ENCODE results near the gene NOD1.
A peak's percentile ranks its signal among the peaks of the same experiment; 100 is the strongest.
"Not testable (repeated sequence)": the region's sequence is repeated elsewhere in the genome, so short reads cannot be mapped to it uniquely, and the experiment has no call there.

The NOD1 gene

DNA sequence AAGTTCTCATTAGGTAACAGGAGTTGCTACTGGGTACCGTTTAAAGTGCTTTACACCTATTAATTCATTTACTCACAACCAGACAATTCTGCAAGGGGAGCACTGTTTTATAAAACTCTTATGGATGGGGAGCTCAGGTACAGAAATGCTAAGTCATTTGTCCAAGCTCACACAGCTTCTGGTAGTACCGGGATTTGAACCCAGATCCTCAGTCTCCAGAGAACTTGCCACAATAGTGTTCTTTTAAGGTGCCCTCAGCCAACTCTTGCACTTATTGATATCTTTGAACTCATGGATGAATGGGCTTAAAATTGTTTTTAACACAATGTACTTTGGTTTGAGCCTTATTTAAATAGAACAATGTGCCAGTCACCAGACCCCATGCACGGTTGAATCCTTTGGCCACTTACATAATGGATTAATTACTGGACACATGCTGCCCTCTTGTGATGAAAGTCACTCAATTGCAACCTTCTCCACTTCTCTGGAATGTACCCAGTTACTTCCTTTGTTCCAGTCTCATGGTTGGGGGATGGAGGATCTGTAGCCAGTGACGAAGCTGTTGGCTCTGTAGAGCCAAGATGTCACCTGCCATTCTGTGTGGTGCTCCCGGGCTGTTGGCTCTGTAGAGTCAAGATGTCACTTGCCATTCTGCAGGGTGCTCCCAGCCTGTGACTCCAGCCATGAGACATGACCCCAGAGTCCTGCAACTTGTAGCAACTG, 65.6 kb downstream of the NOD1 start:
- no peak for DNase-seq

DNA sequence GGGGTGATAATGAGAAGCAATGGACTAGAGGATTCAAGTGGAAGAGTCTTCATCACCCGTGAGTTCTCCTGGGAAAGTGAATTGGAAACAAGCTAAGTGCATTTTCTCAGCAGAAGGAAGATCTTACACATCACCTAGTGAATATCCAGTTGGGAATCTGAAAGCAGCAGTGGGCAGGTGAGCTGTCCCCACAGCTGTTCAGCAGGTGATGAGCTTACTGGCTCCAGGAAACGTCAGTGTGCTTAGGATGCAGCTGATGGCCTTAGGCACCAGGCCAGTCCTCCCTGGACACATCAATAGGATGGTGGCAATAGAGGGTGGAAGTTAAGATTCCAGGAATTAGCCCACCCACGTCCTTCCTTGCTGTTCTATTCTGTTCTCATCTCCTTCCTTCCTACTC, 66.7 kb downstream of the NOD1 start:
- no peak for DNase-seq

DNA sequence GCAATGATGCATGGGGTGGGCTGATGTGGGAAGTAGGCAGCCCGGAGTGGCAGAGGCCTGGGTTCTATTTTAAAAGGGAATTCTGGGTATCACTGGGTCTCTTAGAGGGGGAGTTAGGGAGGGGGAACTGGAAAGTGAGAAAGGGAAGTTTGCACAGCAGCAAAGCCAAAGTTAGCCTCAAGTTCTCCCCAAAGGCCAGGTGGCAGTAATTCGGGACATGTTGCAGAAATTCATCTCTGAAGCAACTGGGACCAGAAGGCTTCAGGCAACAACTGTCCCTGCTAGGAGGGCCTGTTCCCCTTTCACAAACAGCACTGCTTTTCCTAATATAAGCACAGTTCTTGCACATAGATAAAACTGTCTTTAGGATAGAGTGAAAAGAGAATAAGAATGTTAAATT, 67.4 kb downstream of the NOD1 start:
- DNase-seq = no peak

DNA sequence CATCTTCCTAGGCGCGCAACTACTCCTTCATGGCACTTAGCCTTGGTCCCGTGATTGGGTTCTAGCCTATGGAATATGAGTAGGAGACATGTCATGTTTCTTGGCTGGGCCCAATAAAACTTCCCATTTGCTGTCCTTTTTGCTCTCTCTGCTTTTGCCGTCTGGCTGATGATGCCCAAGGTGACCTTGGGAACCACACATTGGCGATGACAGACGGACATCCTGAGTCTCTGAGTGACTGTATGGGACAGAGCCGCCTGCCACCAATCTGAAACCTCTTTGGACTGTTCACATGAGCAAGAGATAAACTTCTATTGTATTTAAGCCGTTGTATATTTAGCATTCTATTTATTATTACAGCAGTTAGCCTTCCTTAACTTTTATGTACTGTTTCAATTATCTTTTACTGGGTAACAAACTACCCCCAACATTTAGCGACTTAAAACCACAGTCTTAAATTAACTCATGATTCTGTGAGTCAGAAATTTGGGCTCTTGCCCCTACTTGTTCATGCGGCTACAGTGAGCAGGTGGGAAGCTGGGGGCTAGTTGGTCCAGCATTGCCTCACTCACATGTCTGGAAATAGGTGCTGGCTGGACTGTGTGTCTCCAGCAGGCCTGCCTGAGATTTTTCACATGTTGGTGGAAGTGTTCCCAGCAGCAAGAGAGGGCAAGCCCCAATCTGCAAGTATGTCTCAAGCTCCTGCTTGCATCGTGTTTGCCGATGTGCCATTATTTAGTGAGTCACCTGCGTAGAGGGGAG, 71.7 kb downstream of the NOD1 start:
- DNase-seq = no peak

DNA sequence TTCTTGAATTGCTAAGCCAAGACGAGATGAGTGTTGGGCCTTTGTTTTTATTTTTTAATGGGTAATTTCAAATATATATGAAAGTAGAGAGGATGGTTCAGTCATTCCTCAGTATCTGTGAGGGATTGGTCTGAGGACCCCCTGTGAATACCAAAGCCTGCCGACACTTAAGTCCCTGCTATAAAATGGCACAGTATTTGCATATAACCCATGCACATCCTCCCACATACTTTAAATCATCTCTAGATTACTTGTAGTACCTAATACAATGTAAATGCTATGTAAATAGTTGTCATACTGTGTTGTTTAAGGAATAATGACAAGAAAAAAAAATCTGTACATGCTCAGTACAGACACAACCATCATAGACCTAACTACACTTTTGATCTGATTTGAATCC, 73.4 kb downstream of the NOD1 start:
- no peak for DNase-seq

DNA sequence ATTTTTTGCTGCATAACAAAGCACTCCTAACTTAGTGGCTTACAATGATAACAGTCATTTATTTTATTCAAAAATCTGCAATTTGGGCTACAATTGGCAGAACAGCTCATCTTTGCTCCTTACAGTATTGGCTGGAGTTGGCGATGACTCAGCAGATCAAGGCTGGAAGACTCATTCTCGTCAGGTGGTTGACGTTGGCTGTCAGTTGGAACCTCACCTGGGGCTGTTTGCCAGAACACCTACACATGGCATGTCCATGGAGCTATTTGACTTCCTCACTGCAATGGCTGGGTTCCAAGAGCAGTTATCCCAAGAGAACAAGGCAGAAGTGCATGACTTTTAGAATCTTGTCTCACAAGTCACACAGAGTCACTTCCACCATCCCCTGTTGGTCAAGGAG, 75.1 kb downstream of the NOD1 start:
- no peak for DNase-seq

DNA sequence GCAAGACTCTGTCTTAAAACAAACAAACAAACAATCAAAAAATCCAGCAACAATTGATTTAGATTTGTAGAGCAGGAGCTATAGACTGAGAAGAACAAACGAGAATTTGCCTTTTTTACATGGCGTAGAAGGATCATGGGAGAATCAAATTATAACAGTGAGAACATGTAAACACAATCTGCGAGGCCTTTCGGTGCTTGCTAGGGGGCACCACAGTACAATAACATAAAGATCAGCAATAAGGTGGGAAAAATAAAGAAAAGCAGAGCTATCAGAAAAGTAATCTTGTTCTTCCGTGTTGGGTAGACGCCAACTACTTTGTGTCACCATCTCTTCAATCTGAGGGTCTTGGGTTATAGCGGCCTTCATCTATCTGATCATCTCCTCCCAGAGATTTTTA, 82.2 kb downstream of the NOD1 start:
- DNase-seq = peak; percentile 10

DNA sequence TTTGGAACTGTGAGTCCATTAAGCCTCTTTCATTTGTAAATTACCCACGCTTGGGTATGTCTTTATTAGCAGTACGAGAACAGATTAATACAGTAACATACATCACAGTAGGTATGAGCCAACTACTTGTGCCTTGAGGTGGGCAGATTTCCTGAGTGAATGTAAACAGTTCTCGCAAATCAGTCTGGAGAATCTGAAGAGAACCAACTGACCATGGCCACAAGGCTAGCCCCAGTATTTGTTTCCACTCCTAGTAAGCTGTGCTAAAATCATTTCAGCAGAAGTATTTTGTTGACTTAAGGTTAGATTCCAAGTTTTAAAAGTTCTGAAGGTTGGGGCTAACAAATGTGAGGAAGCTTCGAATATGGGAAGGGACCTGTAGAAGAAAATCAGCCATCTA, 82.9 kb downstream of the NOD1 start:
- no peak for DNase-seq

DNA sequence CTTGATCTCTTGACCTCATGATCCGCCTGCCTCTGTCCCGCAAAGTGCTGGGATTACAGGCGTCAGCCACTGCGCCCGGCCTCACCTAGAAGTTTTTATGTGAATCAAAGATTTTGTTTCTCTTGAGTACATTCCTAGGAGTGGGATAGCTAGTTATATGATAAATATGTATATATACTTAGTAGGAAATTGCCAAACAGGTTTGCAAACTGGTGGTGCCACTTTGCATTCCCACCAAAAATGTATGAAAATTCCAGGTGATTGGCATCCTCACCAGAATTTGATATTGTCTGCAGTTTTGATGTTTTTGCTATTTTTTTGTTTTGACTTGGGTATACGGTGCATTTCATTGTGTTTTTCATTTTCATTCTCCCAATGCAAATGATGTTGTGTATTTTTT, 86.8 kb downstream of the NOD1 start:
- no peak for DNase-seq

DNA sequence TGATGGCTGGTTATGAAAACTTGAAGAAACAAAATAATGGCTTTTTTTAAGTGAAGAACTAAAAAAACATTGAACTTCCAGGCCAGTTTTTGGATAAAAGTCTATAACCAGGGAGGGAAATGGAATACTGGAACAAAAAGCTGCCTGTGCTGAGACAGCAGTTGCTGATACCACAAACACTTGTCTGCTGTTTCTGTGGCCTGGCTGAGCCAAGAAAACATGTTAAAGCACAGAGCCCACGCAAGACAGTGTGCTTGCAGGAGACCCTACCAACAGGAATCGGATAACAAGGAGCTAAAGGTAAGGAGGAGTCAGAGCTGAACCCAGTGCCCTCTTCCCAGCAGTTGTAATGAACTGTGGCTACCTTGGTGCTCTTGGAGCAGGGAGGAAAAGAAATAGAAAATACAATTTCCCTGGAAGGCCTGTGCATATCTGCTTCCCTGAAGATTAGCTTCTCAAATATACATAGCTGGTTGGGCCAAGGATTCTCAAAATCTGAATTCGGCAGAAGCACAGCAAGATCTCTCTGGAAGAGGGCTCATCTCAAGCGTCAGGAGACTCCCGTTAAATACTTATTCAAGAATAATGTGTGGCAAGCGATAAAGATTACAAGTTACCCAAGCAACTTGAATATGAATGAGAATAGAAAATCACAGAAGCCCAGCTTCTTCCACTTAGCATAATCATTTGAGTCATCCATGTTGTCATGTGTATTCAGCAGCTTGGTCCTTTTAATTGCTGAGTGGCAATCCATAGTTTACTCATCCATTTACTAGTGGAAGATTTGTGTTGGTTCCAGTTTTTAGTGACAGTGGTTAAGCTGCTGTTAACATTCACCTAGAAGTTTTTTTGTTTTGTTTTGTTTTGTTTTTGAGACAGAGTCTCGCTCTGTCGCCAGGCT, 87.6 kb downstream of the NOD1 start:
- peak; percentile 53 for DNase-seq

DNA sequence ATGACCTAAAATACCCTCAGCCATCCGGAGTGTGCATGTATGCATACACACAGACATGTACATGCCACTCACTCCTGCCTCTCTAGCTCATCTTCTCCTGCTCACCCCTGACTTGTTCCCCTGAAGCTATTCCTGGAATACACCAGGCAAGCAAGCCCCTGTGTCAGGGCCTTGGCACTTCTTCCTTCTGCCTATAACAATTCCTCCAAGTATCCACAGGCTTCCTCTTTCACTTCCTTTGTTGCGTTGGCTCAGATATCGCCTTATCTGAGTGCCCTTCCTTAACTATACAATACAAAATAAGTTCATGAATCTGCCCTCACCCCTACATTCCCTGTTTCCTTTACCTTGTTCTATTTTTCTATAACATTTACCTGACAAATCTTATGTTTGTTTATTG, 88.8 kb downstream of the NOD1 start:
- no peak for DNase-seq

DNA sequence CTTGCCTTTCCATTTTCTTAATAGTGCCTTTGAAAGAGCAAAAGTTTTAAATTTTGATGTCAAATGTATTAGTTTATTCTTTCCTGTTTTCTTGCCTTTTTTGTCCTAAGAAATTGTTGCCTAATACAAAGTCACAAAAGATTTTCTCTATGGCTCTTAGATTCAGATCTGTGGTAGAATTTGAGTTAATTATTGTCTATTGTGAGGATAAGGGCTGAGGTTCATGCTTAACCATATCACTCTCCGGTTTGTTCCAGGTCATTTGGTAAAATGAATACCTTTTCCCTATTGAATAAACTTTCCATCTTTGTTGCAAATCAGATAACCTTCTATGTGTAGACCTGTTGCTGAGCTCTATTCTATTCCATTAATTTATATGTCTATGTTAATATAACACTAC, 96.0 kb downstream of the NOD1 start:
- DNase-seq = no peak

DNA sequence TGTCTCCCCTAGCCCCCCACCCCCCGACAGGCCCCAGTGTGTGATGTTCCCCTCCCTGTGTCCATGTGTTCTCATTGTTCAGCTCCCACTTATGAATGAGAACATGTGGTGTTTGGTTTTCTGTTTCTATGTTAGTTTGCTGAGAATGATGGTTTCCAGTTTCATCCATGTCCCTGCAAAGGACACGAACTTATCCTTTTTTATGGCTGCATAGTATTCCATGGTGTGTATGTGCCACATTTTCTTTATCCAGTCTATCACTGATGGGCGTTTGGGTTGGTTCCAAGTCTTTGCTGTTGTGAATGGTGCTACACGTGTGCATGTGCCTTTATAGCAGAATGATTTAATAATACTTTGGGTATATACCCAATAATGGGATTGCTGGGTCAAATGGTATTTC, 97.8 kb downstream of the NOD1 start:
- DNase-seq = not testable (repeated sequence)

DNA sequence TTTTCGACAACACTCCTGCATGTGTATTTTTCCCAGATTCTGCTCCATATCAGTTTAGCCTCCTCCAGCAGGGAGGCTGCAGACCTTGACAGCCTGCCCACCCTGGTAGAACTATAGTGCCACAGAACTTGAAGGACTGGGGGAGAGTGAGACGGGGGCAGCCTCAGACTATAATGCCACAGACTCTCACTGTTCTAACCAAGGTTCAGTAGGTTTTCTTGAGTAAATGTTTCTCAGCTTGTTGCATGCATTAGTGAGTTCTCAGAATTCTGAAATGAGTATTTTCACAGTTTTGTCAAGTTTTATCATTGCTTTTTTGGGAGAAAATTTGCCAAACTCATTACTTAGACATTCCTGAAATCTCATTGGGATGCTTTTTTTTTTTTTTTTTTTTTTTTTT, 98.3 kb downstream of the NOD1 start:
- no peak for DNase-seq

DNA sequence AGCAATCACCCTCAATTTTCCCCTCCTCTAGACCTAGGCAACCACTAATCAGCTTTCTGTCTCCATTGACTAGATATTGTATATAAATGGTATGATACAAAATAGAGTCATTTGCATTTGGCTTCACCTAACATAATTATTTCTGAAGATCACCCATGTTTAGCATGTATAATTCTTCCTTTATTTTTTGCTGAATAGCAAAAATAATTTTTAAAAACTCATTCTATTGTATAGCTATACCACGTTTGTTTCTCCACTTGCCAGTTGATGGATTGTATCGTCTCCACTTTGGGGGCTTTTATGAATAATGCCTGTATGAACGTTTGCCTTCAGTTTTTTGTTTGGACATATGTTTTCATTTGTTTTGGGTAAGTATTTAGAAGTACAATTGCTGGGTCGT, 98.8 kb downstream of the NOD1 start:
- no peak for DNase-seq

DNA sequence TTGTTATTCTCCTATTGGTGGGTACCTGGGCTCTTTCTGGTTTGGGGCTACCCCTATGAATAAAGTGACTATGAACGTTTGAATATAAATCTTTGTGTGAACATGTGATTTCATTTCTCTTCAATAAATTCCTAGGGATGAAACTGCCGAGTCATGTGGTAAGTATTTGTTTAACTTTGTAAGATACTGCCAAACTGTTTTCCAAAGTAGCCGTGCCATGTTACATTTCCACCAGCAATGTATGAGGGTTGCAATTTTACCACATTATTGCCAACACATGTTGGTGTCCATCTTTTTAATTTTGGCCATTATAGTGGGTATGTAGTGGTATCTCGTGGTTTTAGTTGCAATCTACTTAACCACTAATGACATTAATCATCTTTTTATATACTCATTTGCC, 99.5 kb downstream of the NOD1 start:
- no peak for DNase-seq

DNA sequence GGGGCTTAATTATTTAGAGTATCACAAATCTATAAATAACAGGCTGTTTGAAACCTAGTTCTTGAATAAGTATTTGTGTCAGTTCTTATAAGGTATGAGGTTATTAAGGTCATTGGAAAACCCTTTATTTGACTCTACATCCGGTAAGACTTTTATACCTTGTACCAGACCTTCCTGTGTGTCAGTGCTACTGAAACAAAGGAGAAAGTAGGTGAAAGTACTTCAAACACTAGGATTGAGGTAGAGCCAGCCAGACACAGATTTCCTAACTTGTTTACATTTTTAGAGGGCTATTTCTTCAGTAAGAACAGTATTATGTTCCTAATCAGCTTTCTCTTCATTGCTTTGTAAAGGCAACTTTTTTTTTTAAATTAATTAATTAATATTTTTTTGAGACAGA, 100.3 kb downstream of the NOD1 start:
- DNase-seq = no peak

Data from DMS79 treated with DMSO at 0.1 percent for 48 hours (cell line).